Measurements from ENCODE around the gene GAK. TPM values are rescaled to one million over a fixed set of nuclear protein-coding genes. Genes with fewer than 3 reads are reported as not detected.

GAK gene
- polyA plus RNA-seq, 1 donor from 2014 or later: 58.8 TPM

DNA sequence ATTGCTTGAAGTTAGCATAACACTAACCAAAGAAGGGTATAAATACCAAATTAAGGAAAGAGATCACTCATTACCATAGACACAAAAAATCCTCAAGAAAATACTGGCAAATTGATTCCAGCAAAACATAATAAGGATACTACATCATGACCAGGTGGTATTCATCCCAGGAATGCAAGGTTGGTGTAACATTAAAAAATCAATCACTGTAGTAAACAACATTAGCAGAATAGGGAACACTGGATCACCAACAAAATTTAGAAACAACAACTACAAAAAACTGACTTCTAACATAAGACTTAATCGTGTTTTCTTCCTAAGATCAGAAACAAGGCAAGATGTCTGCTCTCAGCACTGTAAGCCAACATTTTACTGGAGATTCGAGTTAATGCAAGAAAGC lies 14.1 kb downstream of the GAK start:
- H3F3A ChIP-seq (ENCODE audit: insufficient read depth, low read length, poor library complexity, severe bottlenecking): no peaks in the 10 kb centered on the region
- H3K36me3 ChIP-seq (ENCODE audit: insufficient read depth, low read length): no peaks in the 10 kb centered on the region
- H3K79me2 ChIP-seq (replicated peaks; ENCODE audit: insufficient read depth, low read length): peaks cover 27% of the 10 kb centered on the region
- H4K20me1 ChIP-seq (ENCODE audit: insufficient read depth): no peaks in the 10 kb centered on the region
- H3K4me3 ChIP-seq (ENCODE audit: low read length): no peak overlapping the region
- no peak overlapping the region for H2AFZ ChIP-seq (ENCODE audit: low read depth, low read length)
- no peak for TF ChIP-seq CTCF (IDR thresholded peaks at IDR 0.05; ENCODE audit: poor library complexity, severe bottlenecking)
- no peak for TF ChIP-seq POLR2AphosphoS5 (IDR thresholded peaks at IDR 0.05)
- no peak for TF ChIP-seq SMC3 (conservative IDR thresholded peaks at IDR 0.05; ENCODE audit: poor library complexity)
- no peak for TF ChIP-seq TAF1 (IDR thresholded peaks at IDR 0.05; ENCODE audit: low read depth)
- TF ChIP-seq REST (IDR thresholded peaks at IDR 0.05; ENCODE audit: borderline replicate concordance): no peak
- TF ChIP-seq RAD21 (conservative IDR thresholded peaks at IDR 0.05): no peak
- TF ChIP-seq MXI1 (conservative IDR thresholded peaks at IDR 0.05; ENCODE audit: poor library complexity, severe bottlenecking): no peak
- no peak for TF ChIP-seq EZH2 (IDR thresholded peaks at IDR 0.05; ENCODE audit: borderline replicate concordance, insufficient read depth, low read length, poor library complexity, severe bottlenecking)
- TF ChIP-seq EP300 (conservative IDR thresholded peaks at IDR 0.05; ENCODE audit: poor library complexity, severe bottlenecking): no peak
- H3K9me2 ChIP-seq (ENCODE audit: insufficient read depth, low read length): no peaks in the 10 kb centered on the region
- H3K9me3 ChIP-seq (ENCODE audit: low read length): no peaks in the 10 kb centered on the region
- H3K9ac ChIP-seq (ENCODE audit: low read length): no peak overlapping the region
- H3K27me3 ChIP-seq (ENCODE audit: insufficient read depth, low read depth, low read length): no peaks in the 10 kb centered on the region
- H3K27ac ChIP-seq (ENCODE audit: low read length): no peak overlapping the region
- no peak overlapping the region for H3K4me2 ChIP-seq (ENCODE audit: low read length)

- no peaks in the 10 kb centered on the region for H3K27me3 ChIP-seq (ENCODE audit: insufficient read depth, low read depth, low read length)
- no peak overlapping the region for H2AFZ ChIP-seq (ENCODE audit: low read depth, low read length)
- peaks cover 27% of the 10 kb centered on the region for H3K79me2 ChIP-seq (replicated peaks; ENCODE audit: insufficient read depth, low read length)
- H3K9me2 ChIP-seq (ENCODE audit: insufficient read depth, low read length): no peaks in the 10 kb centered on the region
- H3K4me3 ChIP-seq (ENCODE audit: low read length): no peak overlapping the region
- no peaks in the 10 kb centered on the region for H4K20me1 ChIP-seq (ENCODE audit: insufficient read depth)
- H3K4me2 ChIP-seq (ENCODE audit: low read length): no peak overlapping the region
- no peaks in the 10 kb centered on the region for H3K36me3 ChIP-seq (ENCODE audit: insufficient read depth, low read length)
- H3K9ac ChIP-seq (ENCODE audit: low read length): no peak overlapping the region
- TF ChIP-seq SMC3 (conservative IDR thresholded peaks at IDR 0.05; ENCODE audit: poor library complexity): no peak
- H3F3A ChIP-seq (ENCODE audit: insufficient read depth, low read length, poor library complexity, severe bottlenecking): no peaks in the 10 kb centered on the region
- H3K9me3 ChIP-seq (ENCODE audit: low read length): no peaks in the 10 kb centered on the region
- no peak overlapping the region for H3K27ac ChIP-seq (ENCODE audit: low read length)
Measured at GRCh38 chr4:917466-917865, 14.7 kb downstream of the GAK start.

- H3K9ac ChIP-seq (ENCODE audit: low read length): no peak overlapping the region
- no peaks in the 10 kb centered on the region for H3K27me3 ChIP-seq (ENCODE audit: insufficient read depth, low read depth, low read length)
- no peaks in the 10 kb centered on the region for H4K20me1 ChIP-seq (ENCODE audit: insufficient read depth)
- H3F3A ChIP-seq (ENCODE audit: insufficient read depth, low read length, poor library complexity, severe bottlenecking): no peaks in the 10 kb centered on the region
- no peaks in the 10 kb centered on the region for H3K9me2 ChIP-seq (ENCODE audit: insufficient read depth, low read length)
- H3K4me2 ChIP-seq (ENCODE audit: low read length): no peak overlapping the region
- no peak overlapping the region for H3K4me3 ChIP-seq (ENCODE audit: low read length)
- no peak overlapping the region for H3K27ac ChIP-seq (ENCODE audit: low read length)
- no peaks in the 10 kb centered on the region for H3K36me3 ChIP-seq (ENCODE audit: insufficient read depth, low read length)
- TF ChIP-seq CTCF (IDR thresholded peaks at IDR 0.05; ENCODE audit: poor library complexity, severe bottlenecking): no peak
- TF ChIP-seq SMC3 (conservative IDR thresholded peaks at IDR 0.05; ENCODE audit: poor library complexity): no peak
- no peak for TF ChIP-seq MXI1 (conservative IDR thresholded peaks at IDR 0.05; ENCODE audit: poor library complexity, severe bottlenecking)
- TF ChIP-seq POLR2AphosphoS5 (IDR thresholded peaks at IDR 0.05): no peak
- TF ChIP-seq TAF1 (IDR thresholded peaks at IDR 0.05; ENCODE audit: low read depth): no peak
- no peak for TF ChIP-seq RAD21 (conservative IDR thresholded peaks at IDR 0.05)
- no peak for TF ChIP-seq EZH2 (IDR thresholded peaks at IDR 0.05; ENCODE audit: borderline replicate concordance, insufficient read depth, low read length, poor library complexity, severe bottlenecking)
- TF ChIP-seq EP300 (conservative IDR thresholded peaks at IDR 0.05; ENCODE audit: poor library complexity, severe bottlenecking): no peak
- TF ChIP-seq REST (IDR thresholded peaks at IDR 0.05; ENCODE audit: borderline replicate concordance): no peak
- peaks cover 16% of the 10 kb centered on the region for H3K79me2 ChIP-seq (replicated peaks; ENCODE audit: insufficient read depth, low read length)
- no peak overlapping the region for H2AFZ ChIP-seq (ENCODE audit: low read depth, low read length)
- no peaks in the 10 kb centered on the region for H3K9me3 ChIP-seq (ENCODE audit: low read length)
Measured at GRCh38 chr4:915595-915994, 16.5 kb downstream of the GAK start.
